ENCODE data around the gene PCGF1.
"Not testable (repeated sequence)": the region's sequence is repeated elsewhere in the genome, so short reads cannot be mapped to it uniquely, and the experiment has no call there.

Gene PCGF1

GRCh38 chr2:74499267-74499939 lies 8.1 kb downstream of the PCGF1 start, which contains the start of gene LBX2:
Gene LBX2, minus strand, starts transcription at chr2:74499603. Its CDS starts 66 bp downstream, at chr2:74499537.
- no peak for DNase-seq (ENCODE audit: low spot score)

GRCh38 chr2:74498500-74499266 lies 8.8 kb downstream of the PCGF1 start:
- no peak for DNase-seq (ENCODE audit: low spot score)

DNA sequence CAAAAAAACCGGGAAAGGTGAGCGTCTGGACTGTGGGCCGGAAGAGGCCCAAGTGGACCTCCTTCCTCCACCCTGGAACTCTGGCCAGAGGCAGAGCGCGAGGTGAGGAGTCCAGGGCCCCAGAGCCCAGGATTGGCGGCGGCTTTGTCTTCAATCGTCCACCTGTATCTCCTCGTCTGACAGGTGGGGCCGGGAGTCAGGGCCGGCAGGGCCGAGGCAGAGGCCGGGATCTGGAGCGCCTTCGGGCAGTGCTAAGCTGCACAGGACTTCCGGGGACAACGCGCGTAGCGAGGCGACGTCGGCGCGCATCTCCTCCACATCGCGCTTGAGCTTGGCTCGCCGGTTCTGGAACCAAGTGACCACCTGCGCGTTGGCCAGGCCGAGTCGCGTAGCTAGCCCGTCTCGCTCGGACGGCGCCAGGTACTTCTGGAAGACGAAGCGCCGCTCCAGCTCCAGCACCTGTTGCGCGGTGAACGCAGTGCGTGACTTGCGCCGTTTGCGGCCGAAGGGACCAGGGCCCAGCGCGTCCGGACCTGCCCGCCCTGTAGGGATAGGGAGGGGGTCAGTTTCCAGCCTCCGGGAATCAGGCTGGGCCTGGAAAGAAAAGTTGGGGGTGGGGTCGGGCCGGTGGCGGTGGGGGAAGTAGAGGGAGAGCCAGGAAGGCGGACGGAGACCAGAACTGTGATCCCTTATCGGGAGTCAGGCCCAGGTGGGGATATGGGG lies 9.6 kb downstream of the PCGF1 start:
- no peak for DNase-seq (ENCODE audit: low spot score)

GRCh38 chr2:74496997-74497776 lies 10.3 kb downstream of the PCGF1 start:
- DNase-seq (ENCODE audit: low spot score): no peak

DNA sequence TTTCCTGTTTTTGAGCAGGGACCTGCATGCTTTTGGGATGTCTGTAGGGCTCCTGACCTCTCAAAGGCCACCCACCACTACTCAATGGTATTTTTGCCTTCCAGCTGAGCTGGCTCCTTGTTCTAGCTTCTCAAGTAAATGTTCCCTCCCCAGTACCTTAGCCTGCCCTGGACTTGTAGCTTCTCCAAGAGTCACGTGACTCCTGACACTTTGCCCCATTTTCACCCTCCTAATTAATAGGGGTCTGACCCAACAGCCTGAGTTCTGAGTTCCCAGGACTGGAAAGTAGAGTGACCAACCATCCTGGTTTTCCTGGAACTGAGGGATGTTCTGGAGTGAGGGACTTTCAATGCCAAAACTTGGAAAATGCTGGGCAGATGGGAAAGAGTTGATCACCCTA lies 12.1 kb downstream of the PCGF1 start:
- no peak for DNase-seq (ENCODE audit: low spot score)

GRCh38 chr2:74493546-74493945 lies 13.9 kb downstream of the PCGF1 start:
- DNase-seq (ENCODE audit: low spot score): no peak

GRCh38 chr2:74491648-74492544 lies 15.6 kb downstream of the PCGF1 start:
- no peak for DNase-seq (ENCODE audit: low spot score)

GRCh38 chr2:74489906-74490305 lies 17.6 kb downstream of the PCGF1 start:
- no peak for DNase-seq (ENCODE audit: low spot score)

DNA sequence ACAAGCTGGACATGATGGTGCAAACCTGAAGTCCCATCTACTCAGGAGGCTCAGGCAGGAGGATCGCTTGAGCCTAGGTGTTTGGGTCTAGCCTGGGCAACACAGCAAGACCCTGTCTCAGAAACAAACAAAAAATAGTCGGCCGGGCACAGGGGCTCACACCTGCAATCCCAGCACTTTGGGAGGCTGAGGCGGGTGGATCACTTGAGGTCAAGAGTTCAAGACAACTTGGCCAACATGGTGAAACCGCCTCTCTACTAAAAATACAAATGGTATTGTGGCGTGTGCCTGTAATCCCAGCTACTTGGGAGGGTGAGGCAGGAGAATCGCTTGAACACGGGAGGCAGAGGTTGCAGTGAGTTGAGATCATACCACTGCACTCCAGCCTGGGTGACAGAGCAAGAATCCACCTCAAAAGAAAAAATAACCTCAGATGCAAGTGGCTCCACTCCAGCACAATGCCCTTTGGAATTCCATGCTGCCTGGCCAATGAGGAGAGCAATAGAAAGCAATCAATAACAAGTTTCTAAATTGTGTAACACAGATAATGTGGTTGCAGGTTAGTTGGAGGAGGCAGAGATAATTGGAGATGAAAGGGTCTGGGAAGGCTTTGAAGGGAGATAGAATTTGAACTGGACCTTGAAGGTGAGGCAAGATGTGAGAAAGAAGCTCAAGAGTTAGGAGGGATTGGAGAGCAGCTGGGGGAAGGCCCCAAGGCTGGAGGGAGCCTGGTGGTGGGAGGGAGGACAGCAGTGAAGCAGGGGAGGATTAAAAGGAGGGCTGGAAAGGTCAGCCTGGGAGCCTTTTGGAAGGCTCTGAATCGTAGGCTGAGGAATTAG lies 18.6 kb downstream of the PCGF1 start:
- no peak for DNase-seq (ENCODE audit: low spot score)

DNA sequence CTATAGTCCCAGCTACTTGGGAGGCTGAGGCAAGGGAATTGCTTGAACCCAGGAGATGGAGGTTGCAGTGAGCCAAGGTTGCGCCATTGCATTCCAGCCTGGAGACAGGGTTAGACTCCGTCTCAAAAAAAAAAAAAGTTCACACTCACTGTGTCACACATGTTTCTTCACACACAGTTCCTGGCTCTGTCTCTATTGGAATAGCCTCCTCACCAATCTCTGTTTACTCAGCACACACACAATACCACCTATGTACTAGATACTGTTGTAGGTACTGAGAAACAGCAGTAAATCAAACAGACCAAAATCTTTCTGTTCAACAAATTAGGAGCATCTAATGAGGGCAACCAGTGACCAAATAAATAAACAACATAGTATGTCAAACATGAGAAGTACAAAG lies 21.4 kb downstream of the PCGF1 start:
- DNase-seq (ENCODE audit: low spot score): no peak

DNA sequence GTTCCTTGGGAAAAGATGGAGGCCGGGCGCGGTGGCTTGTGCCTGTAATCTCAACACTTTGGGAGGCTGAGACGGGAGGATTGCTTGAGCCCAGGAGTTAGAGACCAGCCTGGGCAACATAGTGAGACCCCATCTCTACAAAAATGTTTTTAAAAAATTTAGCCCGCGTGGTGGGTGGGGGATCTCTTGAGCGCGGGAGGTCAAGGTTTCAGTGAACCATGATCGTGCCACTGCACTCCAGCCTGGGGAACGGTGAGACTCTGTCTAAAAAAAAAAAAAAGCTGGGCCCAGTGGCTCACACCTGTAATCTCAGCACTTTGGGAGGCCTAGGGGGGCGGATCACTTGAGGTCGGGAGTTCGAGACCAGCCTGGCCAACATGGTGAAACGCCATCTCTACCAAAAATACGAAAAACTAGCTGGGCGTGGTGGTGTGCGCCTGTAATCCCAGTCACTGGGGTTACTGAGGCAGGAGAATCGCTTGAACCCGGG lies 23.8 kb downstream of the PCGF1 start:
- DNase-seq (ENCODE audit: low spot score): not testable (repeated sequence)

DNA sequence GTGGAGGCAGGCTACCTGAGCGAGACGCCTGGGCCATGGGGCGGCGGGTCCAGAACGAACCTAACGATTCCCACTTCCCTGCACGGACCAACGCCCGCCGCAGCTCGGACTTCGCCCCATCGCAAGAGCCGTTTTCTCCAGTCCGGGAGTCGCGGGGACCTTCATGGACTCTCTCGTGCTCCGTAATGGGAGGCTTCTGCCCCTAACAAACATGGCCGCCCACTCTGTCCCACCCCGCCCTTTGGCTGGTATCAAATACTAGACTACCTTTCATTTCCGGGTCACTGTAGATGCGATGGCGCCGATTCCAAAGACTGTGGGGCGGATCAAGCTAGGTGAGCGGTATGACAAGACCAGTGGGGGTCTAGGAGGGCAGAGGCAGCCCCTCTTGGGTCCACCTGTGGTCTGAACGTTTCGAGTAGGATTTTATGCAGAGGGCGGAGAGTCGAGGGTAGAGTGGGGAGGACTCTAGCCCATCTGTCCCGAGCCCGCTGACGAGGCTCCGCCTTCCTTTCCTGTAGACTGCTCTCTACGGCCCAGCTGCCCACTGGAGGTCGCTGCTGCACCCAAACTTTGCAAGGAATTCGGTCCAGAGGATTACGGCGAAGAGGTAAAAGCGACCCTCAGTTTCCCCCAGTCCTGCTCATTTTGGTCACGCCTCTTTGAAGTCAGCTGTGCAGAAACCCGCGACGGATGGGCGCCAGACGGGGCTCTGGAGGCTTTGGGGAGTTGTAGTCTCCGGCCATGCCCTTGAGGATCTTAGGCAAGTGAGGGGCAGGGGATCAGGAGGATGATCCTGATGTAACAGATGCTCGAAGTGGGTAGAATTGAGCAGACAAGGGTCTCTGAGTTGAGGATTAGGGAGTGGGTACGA lies 24.5 kb downstream of the PCGF1 start, which contains the start of the genes CCDC142 and TTC31:
Gene CCDC142 (minus strand): TSS at position 198 of the 874 bp plus-strand sequence. CDS start 161 bp downstream, at position 37.
Gene TTC31 (plus strand): TSS at position 281 of the 874 bp plus-strand sequence. CDS start 15 bp downstream, at position 296.
- no peak for DNase-seq (ENCODE audit: low spot score)

DNA sequence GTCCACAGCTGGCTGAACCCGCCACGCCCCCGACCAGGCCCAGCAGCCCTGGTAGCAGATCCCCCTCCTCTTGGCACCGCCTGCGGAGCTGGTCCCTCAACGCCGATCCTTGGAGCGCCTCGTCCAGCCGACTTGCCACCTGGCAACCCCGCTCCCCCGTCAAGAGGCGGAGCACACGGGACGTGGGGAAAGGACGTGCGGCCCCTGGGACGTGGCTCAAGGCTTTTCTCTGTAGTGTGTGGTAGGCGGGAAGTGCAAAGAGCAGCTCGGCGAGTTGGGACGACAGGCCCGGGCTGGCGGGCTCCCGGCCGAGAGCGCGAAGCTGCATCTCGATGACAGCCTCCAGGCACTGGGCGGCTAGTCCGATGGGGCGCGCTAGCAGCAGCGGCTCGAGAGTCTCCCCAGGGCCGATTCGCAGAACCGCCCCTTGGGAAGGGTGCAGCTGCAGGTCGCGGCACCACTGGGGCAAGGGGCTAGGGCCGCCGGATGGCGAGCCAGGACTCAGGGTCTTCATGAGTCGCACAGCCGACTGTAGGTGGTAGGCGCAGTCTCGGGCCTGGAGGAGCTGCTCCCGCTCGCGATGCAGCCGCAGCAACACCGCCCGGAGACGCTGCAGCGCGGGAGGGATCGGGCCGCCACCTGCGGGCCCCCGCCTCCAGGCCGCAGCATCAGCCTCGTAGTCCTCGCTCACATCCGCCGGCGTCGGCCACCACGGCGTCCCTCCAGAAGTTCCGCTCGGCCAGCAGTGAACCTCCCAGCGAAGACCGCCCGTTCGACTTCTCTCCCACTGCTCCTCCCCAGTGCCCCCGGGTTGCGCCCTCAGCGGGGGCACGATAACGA lies 25.3 kb downstream of the PCGF1 start:
- no peak for DNase-seq (ENCODE audit: low spot score)

DNA sequence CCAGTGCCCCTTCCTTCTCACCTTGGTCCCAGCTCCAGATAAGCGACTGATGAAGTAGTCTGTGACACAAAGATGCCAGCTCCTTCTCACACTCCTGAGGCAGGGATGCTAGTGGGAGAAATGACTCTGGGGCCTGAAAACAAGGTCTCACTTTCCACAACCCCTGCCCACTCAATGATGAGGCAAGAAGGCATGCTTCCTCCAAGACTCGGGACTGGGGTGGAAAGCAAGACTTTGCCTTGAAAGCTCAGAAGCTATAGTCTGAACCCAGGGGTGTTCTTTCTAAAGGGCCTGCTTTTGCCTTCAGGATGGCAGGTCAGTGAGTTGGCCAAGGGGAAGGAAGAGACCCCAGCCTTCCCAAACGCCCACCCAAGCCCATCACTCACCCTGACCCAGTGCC lies 26.1 kb downstream of the PCGF1 start:
- DNase-seq (ENCODE audit: low spot score): no peak

- DNase-seq (ENCODE audit: low spot score): no peak
Observed at GRCh38 chr2:74474899-74475298, 32.6 kb downstream of the PCGF1 start.

DNA sequence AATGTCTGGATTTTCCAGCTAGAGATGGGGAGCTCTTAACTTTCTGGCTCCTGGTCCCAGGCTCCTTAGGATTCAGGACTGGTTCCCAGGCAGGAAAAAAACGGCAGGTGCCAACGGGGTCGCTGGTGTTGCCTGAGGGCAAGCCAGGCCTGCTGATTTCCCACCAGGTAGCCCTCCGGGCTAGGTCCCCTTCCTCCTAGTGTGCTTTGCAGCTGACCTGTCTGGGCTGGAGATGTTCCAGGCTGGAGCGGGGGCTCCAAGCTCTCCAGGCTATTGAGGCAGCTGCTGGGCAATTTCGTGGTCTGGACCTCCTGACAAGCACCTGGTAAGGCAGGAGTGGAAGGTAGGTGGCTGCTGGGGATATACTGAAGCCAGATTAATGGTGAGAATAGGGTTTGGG lies 33.0 kb downstream of the PCGF1 start:
- no peak for DNase-seq (ENCODE audit: low spot score)

- no peak for DNase-seq (ENCODE audit: low spot score)
Observed at GRCh38 chr2:74472945-74473258, 34.6 kb downstream of the PCGF1 start.

Data from HuH-7.5 (cell line).